Stimulated activated effector memory CD8-positive, alpha-beta T cell treated with anti-CD3 and anti-CD28 coated beads, Interleukin-12 subunit alpha, Interleukin-12 subunit beta, amount 100 ng/mL, for 72 hours (primary cell): ENCODE measurements around the gene RS1.

ENCODE experiments used
- ATAC-seq: fragments of 150-1000 bp; cut with Tn5 transposase; 2 replicates; pipeline ENCODE4 v1.10.0; 2021
- DNase-seq, 2 donors: peaks; one replicate each; pipeline ENCODE4 v3.0.0; 2021 to 2022; ENCODE audit warnings: low spot score in 2 of 2
- H3K27ac Mint-ChIP-seq: one replicate; pipeline ENCODE4 v1.8.0; 2022; ENCODE audit warnings: mild to moderate bottlenecking, mixed read lengths
- H3K36me3 Mint-ChIP-seq: one replicate; pipeline ENCODE4 v1.8.0; 2022; ENCODE audit warnings: mild to moderate bottlenecking, mixed read lengths
- H3K4me1 Mint-ChIP-seq: one replicate; pipeline ENCODE4 v1.8.0; 2022; ENCODE audit warnings: mixed read lengths
- H3K4me3 Mint-ChIP-seq: one replicate; pipeline ENCODE4 v1.8.0; 2022; ENCODE audit warnings: mild to moderate bottlenecking, mixed read lengths
- H3K9me3 Mint-ChIP-seq: one replicate; pipeline ENCODE4 v1.8.0; 2022; ENCODE audit warnings: mixed read lengths

The RS1 gene

DNA sequence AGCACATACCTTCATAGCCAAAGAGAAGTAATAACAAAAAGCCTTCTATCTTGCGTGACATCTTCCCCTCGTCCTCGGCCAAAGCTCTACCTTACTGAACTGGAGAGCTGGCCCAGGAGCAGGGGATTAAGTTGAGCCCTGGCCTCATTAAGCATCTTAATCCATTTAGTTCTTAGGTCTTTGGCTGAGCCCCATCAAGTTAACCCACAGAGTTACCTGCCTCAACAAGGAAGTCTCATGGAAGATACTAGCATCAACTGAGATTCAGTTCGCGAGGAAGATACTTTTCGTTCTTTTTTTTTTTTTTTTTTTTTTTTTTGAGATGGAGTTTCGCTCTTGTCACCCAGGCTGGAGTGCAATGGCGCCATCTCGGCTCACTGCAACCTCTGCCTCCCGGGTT, at the start of gene RS1:
Gene RS1, minus strand, starts transcription at position 101 of the 400 bp plus-strand sequence. Its CDS starts 40 bp downstream, at position 61.
- H3K4me1 Mint-ChIP-seq = no peaks in the 10 kb centered on the region
- peaks cover 22% of the 10 kb centered on the region for H3K36me3 Mint-ChIP-seq
- no peak within 1 kb of the TSS for H3K4me3 Mint-ChIP-seq
- DNase-seq (no peak), ATAC-seq (no peak)
- H3K27ac Mint-ChIP-seq = no peak within 1 kb of the TSS
- H3K9me3 Mint-ChIP-seq = no peaks in the 10 kb centered on the region

DNA sequence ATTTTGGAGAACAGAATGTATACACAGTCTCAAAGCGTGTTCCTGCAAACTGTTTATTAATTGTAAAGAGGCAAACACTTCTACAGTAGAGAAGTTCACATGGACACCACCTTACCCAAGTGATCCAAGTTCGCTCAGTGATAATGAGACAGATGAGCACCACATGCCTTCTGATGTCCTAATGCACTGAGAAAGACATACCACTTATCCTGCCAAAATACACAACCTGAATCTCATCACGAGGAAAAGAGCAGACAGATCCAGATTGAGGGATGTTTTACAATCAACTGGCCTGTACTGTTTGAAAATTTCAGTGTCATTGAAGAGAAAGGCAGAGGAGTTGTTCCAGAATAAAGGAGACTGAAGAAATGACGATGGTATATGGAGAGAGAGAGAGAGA, 47.9 kb upstream of the RS1 start:
- no peaks in the 10 kb centered on the region for H3K36me3 Mint-ChIP-seq
- no peak for ATAC-seq
- no peak overlapping the region for H3K27ac Mint-ChIP-seq
- no peaks in the 10 kb centered on the region for H3K4me1 Mint-ChIP-seq
- no peak overlapping the region for H3K4me3 Mint-ChIP-seq
- no peaks in the 10 kb centered on the region for H3K9me3 Mint-ChIP-seq
- no peak for DNase-seq

DNA sequence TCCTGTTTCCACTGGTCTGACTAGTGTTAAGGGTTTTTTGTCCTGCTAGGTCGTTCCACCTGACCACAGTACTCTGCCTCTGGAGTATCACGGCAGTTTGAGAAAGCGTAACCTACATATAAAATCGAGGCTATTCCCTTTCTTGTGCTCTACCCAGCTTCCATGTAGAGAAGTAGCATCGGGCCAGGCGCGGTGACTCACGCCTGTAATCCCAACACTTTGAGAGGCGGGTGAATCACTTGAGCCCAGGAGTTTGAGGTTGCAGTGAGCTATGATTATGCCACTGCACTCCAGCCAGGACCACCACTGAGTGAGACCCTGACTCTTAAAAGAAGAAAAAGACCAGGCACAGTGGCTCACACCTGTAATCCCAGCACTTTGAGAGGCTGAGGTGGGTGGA, 43.0 kb upstream of the RS1 start:
- Mint-ChIP-seq H3K9me3 (no peaks in the 10 kb centered on the region), H3K27ac (no peak overlapping the region), H3K4me1 (no peaks in the 10 kb centered on the region), H3K36me3 (no peaks in the 10 kb centered on the region), H3K4me3 (no peak overlapping the region)
- ATAC-seq (no peak), DNase-seq (no peak)

DNA sequence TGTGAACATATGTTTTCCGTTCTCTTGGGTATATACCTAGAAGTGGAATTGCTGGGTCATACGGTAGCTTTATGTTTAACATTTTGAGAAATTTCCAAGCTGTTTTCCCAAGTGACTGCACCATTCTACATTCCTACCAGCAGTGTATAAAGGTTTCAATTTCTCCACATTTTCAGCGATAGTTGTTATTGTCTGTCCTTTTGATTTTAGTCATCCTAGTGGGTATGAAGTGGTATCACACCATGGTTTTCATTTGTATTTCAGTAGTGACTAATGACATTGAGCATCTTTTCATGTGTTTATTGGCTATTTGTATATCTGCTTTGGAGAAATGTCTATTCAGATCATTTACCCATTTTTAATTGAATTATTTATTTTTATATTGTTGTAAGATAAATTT, 37.9 kb upstream of the RS1 start:
- no peaks in the 10 kb centered on the region for H3K36me3 Mint-ChIP-seq
- ATAC-seq = no peak
- H3K27ac Mint-ChIP-seq = no peak overlapping the region
- no peaks in the 10 kb centered on the region for H3K4me1 Mint-ChIP-seq
- no peak for DNase-seq
- H3K4me3 Mint-ChIP-seq = no peak overlapping the region
- H3K9me3 Mint-ChIP-seq = no peaks in the 10 kb centered on the region

DNA sequence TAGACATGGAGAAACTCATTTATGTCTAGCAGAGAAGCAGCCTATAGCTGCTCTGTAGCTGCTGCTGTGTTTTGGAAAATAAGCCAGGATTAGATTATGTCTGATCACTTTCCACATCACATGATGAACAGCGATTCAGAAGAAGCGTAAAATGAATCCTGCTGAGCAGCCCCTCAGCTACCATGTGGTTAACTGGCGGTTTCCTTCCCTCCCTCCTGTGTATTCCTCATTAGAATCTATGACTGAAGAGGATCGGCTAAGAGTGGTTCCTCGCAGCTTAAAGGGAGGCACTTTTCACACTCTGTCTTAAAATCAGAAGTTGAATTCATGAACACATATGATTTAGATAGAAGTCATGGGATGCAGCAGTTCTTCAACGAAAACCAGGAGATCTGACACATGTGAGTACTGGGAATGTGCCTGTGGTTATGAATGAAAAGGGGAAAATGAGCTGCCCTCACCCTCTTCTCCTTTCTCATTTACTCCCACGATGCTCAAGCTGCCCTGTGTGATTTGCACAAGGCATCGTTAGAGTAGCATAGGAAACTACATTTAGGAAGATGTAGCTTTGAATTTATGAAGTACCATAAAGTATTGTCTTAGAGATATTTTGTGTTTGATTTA, 35.6 kb upstream of the RS1 start, which contains the start of gene PPEF1:
Gene PPEF1, plus strand, starts transcription at position 220 of the 624 bp plus-strand sequence. Its CDS starts 136 bp downstream, at position 356.
- ATAC-seq = no peak
- no peak within 1 kb of the TSS for H3K27ac Mint-ChIP-seq

DNA sequence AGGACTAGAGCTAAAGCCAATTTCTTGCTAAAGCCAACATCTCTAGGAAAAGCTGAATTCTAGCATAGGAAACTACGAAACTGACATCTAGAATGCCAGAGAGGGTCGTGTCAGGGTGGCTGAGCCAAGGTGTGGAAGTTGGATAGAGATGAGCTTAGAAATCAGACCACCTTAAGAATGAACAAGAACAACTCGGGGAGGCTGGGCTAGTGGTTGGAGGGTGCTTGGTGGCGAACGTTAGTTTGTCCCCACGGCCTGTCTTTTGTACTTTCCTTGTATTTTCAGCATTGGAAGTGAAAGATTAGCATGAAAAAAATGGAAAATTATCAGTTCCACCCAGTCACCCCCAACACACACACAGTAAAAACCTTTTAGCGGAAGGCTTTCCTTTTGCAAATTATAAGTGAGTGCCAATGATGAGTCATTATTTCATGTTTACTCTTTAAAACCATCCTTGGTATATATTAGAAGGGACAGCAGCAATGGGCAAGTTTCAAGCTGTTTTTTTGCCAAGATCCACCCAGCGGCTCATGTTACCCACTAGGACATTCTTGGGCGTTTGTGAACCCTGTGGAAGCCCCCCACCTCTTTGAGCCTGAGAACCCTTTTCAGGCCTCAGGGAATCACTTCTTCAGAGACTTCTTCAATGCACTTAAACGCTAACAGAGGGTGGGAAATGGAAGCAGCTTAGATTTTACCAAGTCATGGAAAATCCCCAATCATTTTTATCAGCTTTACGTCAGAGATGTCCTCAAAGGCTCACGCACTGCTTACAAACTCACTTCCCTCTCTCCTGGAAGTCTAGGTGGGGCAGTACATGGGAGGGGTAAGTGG, 30.7 kb upstream of the RS1 start:
- Mint-ChIP-seq H3K9me3 (no peaks in the 10 kb centered on the region), H3K27ac (no peak overlapping the region), H3K36me3 (no peaks in the 10 kb centered on the region), H3K4me3 (no peak overlapping the region), H3K4me1 (no peaks in the 10 kb centered on the region)
- DNase-seq (no peak), ATAC-seq (no peak)

More for the DNA sequence above, 35.6 kb upstream of the RS1 start, which contains the start of gene PPEF1:
- Mint-ChIP-seq H3K4me3 (no peak within 1 kb of the TSS), H3K36me3 (no peaks in the 10 kb centered on the region), H3K9me3 (no peaks in the 10 kb centered on the region), H3K4me1 (no peaks in the 10 kb centered on the region)
- DNase-seq = no peak

DNA sequence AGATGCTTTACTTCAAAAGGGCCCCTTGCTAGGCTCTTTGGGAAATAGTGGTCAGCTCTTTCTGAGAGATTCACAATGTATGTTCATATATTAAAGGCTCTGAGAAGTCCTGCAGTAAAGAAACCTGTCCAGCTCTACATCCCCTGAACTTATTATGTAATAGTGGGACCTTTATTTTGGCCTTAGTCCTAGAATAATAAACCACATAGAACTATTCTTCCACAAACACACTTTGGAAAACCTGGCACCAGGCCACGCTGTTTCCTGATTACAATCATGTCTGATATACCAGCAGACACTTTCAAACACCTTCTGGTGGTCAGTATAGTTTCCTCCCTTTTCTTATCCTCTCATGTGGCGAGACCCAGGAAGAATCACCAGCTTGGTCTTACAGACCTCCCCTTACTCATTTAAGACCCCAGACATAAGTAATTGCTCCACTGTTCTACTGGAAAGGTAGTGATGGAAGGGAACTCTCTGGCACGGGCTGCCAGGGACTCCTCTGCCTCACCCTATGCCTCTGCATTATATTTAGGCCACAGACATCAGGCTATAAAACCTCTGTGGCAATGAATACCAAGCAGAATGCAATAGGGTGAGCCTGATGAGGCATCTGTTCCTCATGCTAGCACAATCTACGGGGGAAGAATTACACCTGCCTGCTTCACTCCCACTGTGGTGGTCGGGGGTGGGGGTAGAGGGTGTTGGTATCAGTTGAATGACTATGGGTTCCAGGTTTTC, 29.9 kb upstream of the RS1 start:
- ATAC-seq = no peak

DNA sequence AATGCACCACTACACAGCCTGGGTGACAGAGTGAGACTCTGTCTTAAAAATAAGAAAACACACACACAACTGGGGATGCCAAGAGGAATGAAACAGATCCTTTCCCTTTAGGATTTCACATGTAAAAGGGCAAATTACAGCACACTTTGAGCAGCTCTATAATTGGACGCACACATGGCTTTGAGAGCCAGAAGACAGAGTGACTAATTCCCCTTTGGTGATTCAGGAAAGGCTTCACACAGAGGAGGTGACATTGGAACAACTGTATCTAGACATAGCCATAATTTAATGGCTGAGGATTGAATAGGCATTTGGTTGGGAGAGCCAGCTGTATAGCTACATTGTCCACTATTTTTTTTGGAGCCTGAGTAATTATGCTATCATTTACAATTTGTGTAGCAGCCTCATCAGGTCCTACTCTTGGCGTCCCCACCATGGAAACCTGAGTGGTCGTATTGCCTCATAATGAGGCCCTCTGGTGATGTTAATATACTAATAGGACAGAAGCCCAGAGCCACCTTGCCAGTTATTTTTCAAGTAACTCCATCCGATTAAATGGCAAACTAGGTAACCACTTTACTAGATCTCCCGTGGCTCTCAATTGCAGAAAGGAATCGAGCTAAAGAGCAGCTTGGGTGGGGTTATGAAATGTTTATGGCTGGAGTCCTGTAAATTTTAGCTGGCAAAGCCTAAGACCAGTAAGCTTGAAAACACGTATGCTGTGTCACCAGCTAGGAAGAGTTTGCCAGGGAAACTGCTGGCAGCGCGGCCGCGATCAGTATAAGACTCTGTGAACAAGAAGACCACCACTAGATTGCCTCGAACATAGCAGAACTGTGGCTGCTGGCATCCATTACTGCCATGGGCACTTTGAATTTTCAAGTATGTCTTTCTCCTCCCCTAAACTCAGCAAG, 27.1 kb upstream of the RS1 start:
- Mint-ChIP-seq H3K9me3 (no peaks in the 10 kb centered on the region), H3K4me3 (no peak overlapping the region), H3K4me1 (no peaks in the 10 kb centered on the region), H3K36me3 (no peaks in the 10 kb centered on the region), H3K27ac (no peak overlapping the region)
- DNase-seq (no peak), ATAC-seq (no peak)

More for the DNA sequence above, 29.9 kb upstream of the RS1 start:
- Mint-ChIP-seq H3K36me3 (no peaks in the 10 kb centered on the region), H3K4me1 (no peaks in the 10 kb centered on the region), H3K4me3 (no peak overlapping the region), H3K27ac (no peak overlapping the region), H3K9me3 (no peaks in the 10 kb centered on the region)
- no peak for DNase-seq

DNA sequence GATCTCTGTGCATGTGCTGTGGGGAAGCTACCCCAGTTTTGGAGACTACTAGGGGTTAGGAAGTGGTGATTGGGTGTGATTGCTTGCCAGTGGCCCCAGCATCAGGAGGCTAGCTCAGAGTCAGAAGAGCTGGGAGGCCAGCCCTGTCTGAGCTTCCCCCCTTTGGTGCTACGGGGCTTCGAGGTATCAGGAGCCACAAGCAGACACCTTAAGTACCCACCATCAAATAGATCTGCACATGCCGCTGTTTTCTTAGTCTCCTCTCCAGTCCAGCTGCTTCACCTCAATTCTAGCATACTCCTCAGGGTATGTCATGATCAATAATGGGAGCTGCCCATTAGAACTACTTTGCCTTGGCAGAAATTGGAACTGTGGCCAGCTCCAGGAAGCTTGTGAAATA, 24.7 kb upstream of the RS1 start:
- Mint-ChIP-seq H3K27ac (no peak overlapping the region), H3K9me3 (no peaks in the 10 kb centered on the region), H3K4me1 (no peaks in the 10 kb centered on the region), H3K36me3 (no peaks in the 10 kb centered on the region), H3K4me3 (no peak overlapping the region)
- DNase-seq = no peak
- ATAC-seq = no peak

DNA sequence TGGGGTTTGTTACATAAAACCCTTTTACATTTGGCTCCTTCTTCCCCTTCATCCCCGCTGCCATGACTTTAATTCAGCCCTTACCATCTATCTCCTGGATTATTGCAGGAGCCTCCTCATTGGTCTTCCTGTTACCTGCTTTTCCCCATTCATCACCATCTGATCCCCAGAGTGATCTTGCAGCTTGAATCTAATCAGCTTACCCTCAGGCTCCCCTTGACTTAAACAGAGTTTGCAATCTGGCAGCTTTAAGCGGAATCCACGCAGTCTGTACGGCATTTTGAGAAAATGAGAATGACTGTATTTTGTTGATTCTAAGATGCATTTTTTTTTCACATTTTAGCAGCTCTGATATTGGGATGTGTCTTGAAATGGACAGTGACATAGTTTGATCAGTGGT, 20.6 kb upstream of the RS1 start:
- no peak for ATAC-seq

DNA sequence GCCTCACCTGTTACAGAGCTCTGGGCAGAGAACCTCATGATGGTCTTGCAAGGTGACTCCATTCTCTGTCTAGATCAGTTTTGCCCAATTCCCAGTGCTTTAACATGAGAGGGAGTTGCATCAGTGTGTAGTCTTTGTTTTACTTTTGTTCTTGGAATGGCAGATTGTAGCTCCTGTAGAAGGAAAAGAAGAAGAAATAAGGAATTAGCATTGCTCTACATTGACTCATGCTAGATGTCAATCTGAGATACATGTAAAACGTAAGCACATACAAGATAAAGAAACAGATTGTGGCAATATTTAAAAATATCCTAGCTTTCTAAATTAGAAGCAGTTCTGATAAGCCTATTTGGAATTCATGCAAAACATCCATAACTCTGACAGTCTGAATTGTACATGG, 19.5 kb upstream of the RS1 start:
- Mint-ChIP-seq H3K4me3 (no peak overlapping the region), H3K9me3 (no peaks in the 10 kb centered on the region), H3K36me3 (no peaks in the 10 kb centered on the region), H3K4me1 (no peaks in the 10 kb centered on the region), H3K27ac (no peak overlapping the region)
- no peak for DNase-seq
- no peak for ATAC-seq

More for the DNA sequence above, 20.6 kb upstream of the RS1 start:
- Mint-ChIP-seq H3K36me3 (no peaks in the 10 kb centered on the region), H3K9me3 (no peaks in the 10 kb centered on the region), H3K4me3 (no peak overlapping the region), H3K4me1 (no peaks in the 10 kb centered on the region), H3K27ac (peak overlapping the region; percentile 7)
- DNase-seq = no peak

DNA sequence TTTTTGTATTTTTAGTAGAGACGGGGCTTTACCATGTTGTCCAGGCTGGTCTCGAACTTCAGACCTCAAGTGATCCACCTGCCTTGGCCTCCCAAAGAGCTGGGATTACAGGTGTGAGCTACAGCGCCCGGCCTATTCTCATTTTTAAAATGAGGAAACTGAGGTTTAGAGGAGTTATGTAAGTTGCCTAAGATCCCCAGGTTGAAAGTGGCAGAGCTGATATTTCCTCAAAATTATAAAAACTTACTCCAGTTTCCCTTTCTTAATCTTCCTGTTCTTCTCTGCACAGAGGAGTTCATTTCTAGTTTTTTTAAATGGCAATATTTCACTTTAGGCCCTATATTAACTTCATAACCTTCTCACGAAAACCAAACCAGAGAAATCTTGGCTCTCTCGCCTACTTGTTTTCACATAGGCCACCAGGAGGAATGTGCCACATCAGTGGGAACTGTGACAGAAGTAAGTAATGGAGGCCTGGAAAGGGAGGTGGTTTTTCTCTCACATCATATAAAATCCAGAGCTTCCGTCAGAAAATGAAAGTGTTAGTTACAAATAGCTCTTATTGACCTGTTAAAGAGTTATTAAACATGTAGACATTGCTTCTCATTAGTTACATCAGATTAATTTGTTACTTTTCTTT, 16.1 kb upstream of the RS1 start:
- Mint-ChIP-seq H3K9me3 (no peaks in the 10 kb centered on the region), H3K4me1 (no peaks in the 10 kb centered on the region), H3K4me3 (no peak overlapping the region), H3K27ac (no peak overlapping the region), H3K36me3 (no peaks in the 10 kb centered on the region)
- no peak for ATAC-seq
- no peak for DNase-seq

DNA sequence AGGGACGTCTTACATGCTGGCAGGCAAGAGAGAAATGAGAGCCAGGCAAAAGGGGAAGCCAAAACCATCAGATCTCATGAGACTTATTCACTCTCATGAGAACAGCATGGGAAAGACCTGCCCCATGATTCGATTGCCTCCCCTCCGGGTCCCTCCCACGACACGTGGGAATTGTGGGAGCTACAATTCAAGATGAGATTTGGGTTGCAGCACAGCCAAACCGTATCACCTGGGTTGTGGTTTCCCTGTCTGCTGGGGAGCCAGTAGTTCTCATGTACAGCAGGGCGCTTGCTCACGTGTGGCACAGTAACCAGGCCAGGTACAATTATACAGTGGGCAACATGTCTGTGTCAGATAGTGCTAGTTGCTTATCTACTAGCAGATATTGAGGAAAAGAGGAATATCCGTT, 11.1 kb upstream of the RS1 start:
- ATAC-seq = no peak
- Mint-ChIP-seq H3K9me3 (no peaks in the 10 kb centered on the region), H3K27ac (no peak overlapping the region)

DNA sequence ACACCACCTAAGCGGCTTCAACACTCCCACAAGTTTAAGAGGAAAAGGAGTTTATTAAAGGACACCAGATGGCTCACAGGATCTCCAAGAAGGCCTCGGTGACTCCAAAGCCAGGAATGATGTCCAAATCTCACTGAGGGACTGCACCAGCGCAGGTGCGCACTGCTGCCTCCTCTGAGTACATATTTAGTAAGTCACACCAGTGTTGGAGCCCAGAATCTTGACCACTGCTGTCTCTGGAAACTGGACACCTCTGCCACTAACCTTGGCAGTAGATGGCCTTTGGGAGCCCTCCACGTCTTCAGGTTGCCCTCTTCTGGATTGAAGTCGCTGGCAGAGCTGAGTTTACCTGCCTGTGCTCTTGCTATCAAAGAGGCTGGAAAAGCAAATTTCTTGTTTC, 10.1 kb upstream of the RS1 start:
- H3K4me3 Mint-ChIP-seq = no peak overlapping the region
- H3K9me3 Mint-ChIP-seq = no peaks in the 10 kb centered on the region
- H3K4me1 Mint-ChIP-seq = peaks cover 5% of the 10 kb centered on the region
- H3K36me3 Mint-ChIP-seq = no peaks in the 10 kb centered on the region
- DNase-seq (no peak), ATAC-seq (no peak)
- H3K27ac Mint-ChIP-seq = no peak overlapping the region

More for the DNA sequence above, 11.1 kb upstream of the RS1 start:
- peaks cover 5% of the 10 kb centered on the region for H3K4me1 Mint-ChIP-seq
- DNase-seq = no peak
- H3K4me3 Mint-ChIP-seq = no peak overlapping the region
- no peaks in the 10 kb centered on the region for H3K36me3 Mint-ChIP-seq
